ENCODE results near the gene KIF26A. TPM values are rescaled to one million over a fixed set of nuclear protein-coding genes. Genes with fewer than 3 reads are reported as not detected.

KIF26A gene
- 15.0 and 15.2 TPM in 2 replicates for total RNA-seq
- long read RNA-seq, result 0 reads

DNA sequence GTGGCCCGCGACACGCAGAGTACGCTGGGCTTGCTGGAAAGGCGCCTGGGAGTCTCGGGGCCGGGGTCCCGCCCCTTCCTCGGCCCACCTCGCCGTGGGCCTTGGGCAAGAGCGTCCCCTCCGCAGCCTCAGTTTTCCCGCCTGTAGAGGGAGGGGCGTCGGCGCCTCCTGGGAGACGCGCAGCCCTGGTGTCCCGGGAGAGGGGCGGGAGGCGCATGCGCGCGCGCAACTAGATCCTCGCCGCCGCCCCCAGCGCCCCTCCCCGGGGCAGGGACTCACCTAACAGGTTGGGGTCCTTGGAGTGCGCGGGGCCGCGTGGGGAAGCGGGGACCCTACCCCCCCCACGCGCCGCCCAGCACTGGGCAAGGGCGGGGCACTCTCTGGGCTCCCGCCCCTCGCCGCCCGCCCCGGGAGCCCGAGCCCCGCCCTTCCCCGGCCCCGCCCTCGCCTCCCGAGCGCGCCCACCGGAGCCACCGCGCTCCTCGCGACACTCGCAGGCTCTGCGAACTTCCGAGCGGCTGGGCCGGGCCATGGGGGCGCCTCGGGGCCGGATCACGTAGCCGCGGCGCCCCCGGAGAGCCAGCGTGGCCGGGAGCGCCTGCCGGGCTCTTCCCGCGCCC, at the start of gene KIF26A:
KIF26A (plus strand) TSS at position 490 of the 620 bp plus-strand sequence. CDS start 136 bp downstream, outside the sequence.
- TF ChIP-seq, protein P1, sequence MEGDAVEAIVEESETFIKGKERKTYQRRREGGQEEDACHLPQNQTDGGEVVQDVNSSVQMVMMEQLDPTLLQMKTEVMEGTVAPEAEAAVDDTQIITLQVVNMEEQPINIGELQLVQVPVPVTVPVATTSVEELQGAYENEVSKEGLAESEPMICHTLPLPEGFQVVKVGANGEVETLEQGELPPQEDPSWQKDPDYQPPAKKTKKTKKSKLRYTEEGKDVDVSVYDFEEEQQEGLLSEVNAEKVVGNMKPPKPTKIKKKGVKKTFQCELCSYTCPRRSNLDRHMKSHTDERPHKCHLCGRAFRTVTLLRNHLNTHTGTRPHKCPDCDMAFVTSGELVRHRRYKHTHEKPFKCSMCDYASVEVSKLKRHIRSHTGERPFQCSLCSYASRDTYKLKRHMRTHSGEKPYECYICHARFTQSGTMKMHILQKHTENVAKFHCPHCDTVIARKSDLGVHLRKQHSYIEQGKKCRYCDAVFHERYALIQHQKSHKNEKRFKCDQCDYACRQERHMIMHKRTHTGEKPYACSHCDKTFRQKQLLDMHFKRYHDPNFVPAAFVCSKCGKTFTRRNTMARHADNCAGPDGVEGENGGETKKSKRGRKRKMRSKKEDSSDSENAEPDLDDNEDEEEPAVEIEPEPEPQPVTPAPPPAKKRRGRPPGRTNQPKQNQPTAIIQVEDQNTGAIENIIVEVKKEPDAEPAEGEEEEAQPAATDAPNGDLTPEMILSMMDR (conservative IDR thresholded peaks at IDR 0.05), result no peak
- no peaks in the 10 kb centered on the region for H3K9me3 Mint-ChIP-seq
- no peaks in the 10 kb centered on the region for H3K36me3 Mint-ChIP-seq (ENCODE audit: low read depth)
- peak within 1 kb of the TSS; percentile 85 for H3K4me3 Mint-ChIP-seq
- H3K27ac Mint-ChIP-seq (ENCODE audit: unreplicated experiment), result no peak within 1 kb of the TSS
- peaks cover 16% of the 10 kb centered on the region for H3K4me1 Mint-ChIP-seq
- DNase-seq (ENCODE audit: low read depth, low spot score), result peak; percentile 55
- peaks cover 51% of the 10 kb centered on the region for H3K27me3 Mint-ChIP-seq (ENCODE audit: low read depth)

- no peak for DNase-seq (ENCODE audit: low read depth, low spot score)
- TF ChIP-seq, protein P1 (conservative IDR thresholded peaks at IDR 0.05), result no peak
- no peaks in the 10 kb centered on the region for H3K27me3 Mint-ChIP-seq (ENCODE audit: low read depth)
- no peak overlapping the region for H3K27ac Mint-ChIP-seq (ENCODE audit: unreplicated experiment)
- no peak overlapping the region for H3K4me3 Mint-ChIP-seq
- H3K4me1 Mint-ChIP-seq, result peaks cover 3% of the 10 kb centered on the region
- no peaks in the 10 kb centered on the region for H3K36me3 Mint-ChIP-seq (ENCODE audit: low read depth)
- H3K9me3 Mint-ChIP-seq, result no peaks in the 10 kb centered on the region
Measured at GRCh38 chr14:104090071-104090748, 48.2 kb upstream of the KIF26A start.

GRCh38 chr14:104091061-104091926, 47.1 kb upstream of the KIF26A start:
- Mint-ChIP-seq H3K27ac (ENCODE audit: unreplicated experiment) (no peak overlapping the region), H3K36me3 (ENCODE audit: low read depth) (no peaks in the 10 kb centered on the region), H3K4me1 (peaks cover 3% of the 10 kb centered on the region), H3K4me3 (no peak overlapping the region), H3K9me3 (no peaks in the 10 kb centered on the region), H3K27me3 (ENCODE audit: low read depth) (no peaks in the 10 kb centered on the region)
- TF ChIP-seq, protein P1 (conservative IDR thresholded peaks at IDR 0.05), result no peak
- DNase-seq (ENCODE audit: low read depth, low spot score), result no peak

- Mint-ChIP-seq H3K4me3 (no peak overlapping the region), H3K36me3 (ENCODE audit: low read depth) (no peaks in the 10 kb centered on the region), H3K9me3 (no peaks in the 10 kb centered on the region), H3K27me3 (ENCODE audit: low read depth) (no peaks in the 10 kb centered on the region), H3K27ac (ENCODE audit: unreplicated experiment) (no peak overlapping the region), H3K4me1 (peaks cover 3% of the 10 kb centered on the region)
- TF ChIP-seq, protein P1 (conservative IDR thresholded peaks at IDR 0.05), result no peak
- no peak for DNase-seq (ENCODE audit: low read depth, low spot score)
Measured at GRCh38 chr14:104091927-104092771, 46.2 kb upstream of the KIF26A start.

- Mint-ChIP-seq H3K4me1 (peaks cover 3% of the 10 kb centered on the region), H3K36me3 (ENCODE audit: low read depth) (no peaks in the 10 kb centered on the region), H3K4me3 (no peak overlapping the region), H3K27ac (ENCODE audit: unreplicated experiment) (no peak overlapping the region), H3K9me3 (no peaks in the 10 kb centered on the region), H3K27me3 (ENCODE audit: low read depth) (no peaks in the 10 kb centered on the region)
- TF ChIP-seq, protein P1 (conservative IDR thresholded peaks at IDR 0.05), result no peak
- DNase-seq (ENCODE audit: low read depth, low spot score), result no peak
Measured at GRCh38 chr14:104092931-104093365, 45.4 kb upstream of the KIF26A start.
